Smooth muscle cell (in vitro differentiated cells): ENCODE results near the gene IPPK. TPM values are rescaled to one million over a fixed set of nuclear protein-coding genes. Genes with fewer than 3 reads are reported as not detected.

ENCODE experiments used
- DNase-seq: peaks from one replicate; lab custom pipeline; 2025; ENCODE audit not compliant: unreplicated experiment; lab: John Stamatoyannopoulos, UW
- H2AFZ ChIP-seq: fragments of 200-600 bp; sonication (generic); 2 replicates; pipeline ENCODE4 v1.6.0; 2016; ENCODE audit warnings: antibody characterized with exemption, low read depth, mild to moderate bottlenecking
- H3F3A ChIP-seq: fragments of 200-600 bp; sonication (generic); 2 replicates; pipeline ENCODE4 v1.6.0; 2017; ENCODE audit warnings: antibody characterized with exemption, low read depth
- H3K27ac ChIP-seq: fragments of 200-600 bp; sonication (generic); 2 replicates; pipeline ENCODE4 v1.5.1; 2016; ENCODE audit warnings: low read depth, mild to moderate bottlenecking
- H3K27me3 ChIP-seq: fragments of 200-600 bp; sonication (generic); 2 replicates; pipeline ENCODE4 v1.6.1; 2016; ENCODE audit warnings: low read depth, mild to moderate bottlenecking
- H3K36me3 ChIP-seq: fragments of 200-600 bp; sonication (generic); 2 replicates; pipeline ENCODE4 v1.5.1; 2016; ENCODE audit warnings: low read depth
- H3K4me1 ChIP-seq: fragments of 200-600 bp; sonication (generic); 2 replicates; pipeline ENCODE4 v1.5.1; 2016; ENCODE audit warnings: low read depth
- H3K4me2 ChIP-seq: fragments of 200-600 bp; sonication (generic); 2 replicates; pipeline ENCODE4 v1.6.0; 2016; ENCODE audit warnings: mild to moderate bottlenecking
- H3K4me3 ChIP-seq: fragments of 200-600 bp; sonication (generic); 2 replicates; pipeline ENCODE4 v1.5.1; 2016; ENCODE audit warnings: mild to moderate bottlenecking
- H3K79me2 ChIP-seq: fragments of 200-600 bp; sonication (generic); 2 replicates; pipeline ENCODE4 v1.6.0; 2016; ENCODE audit warnings: low read depth, mild to moderate bottlenecking
- H3K9ac ChIP-seq: fragments of 200-600 bp; sonication (generic); 2 replicates; pipeline ENCODE4 v1.6.0; 2016; ENCODE audit warnings: low read depth
- H3K9me3 ChIP-seq: fragments of 200-600 bp; sonication (generic); replicated peaks from 2 replicates; pipeline ENCODE4 v1.5.1; 2016; ENCODE audit warnings: low read depth
- H4K20me1 ChIP-seq: fragments of 200-600 bp; sonication (generic); 2 replicates; pipeline ENCODE4 v1.6.0; 2016; ENCODE audit warnings: low read depth
- WGBS: methylation state at CpG from one replicate; pipeline ENCODE4 v1.1.7; 2016; ENCODE audit warnings: low lambda C conversion rate; 5-methylcytosine and 5-hydroxymethylcytosine counted together
- polyA plus RNA-seq: library from polyadenylated mRNA; unstranded; fragments of >200 nt; fragmentation: Nextera tagmentation; extraction: Ambion mirVana; gene quantifications from 2 replicates; pipeline ENCODE4 v1.2.1, GENCODE V29; 2016
- total RNA-seq: library from RNA; depleted of rRNA; stranded (reverse); fragments of >200 nt; gene quantifications from 2 replicates; pipeline ENCODE4 v1.2.3, GENCODE V29; 2014
- TF ChIP-seq, protein P1 (sequence below): fragments of 200-600 bp; sonication (generic); IDR thresholded peaks from 2 replicates; pipeline ENCODE4 v1.5.1; 2017; ENCODE audit warnings: borderline replicate concordance, mild to moderate bottlenecking, antibody characterized with exemption; ENCODE audit not compliant: insufficient read depth, poor library complexity, severe bottlenecking

Gene IPPK
- total and polyA plus RNA-seq, 2 experiments from 2014 or later = 9.4 to 22.1 TPM

DNA sequence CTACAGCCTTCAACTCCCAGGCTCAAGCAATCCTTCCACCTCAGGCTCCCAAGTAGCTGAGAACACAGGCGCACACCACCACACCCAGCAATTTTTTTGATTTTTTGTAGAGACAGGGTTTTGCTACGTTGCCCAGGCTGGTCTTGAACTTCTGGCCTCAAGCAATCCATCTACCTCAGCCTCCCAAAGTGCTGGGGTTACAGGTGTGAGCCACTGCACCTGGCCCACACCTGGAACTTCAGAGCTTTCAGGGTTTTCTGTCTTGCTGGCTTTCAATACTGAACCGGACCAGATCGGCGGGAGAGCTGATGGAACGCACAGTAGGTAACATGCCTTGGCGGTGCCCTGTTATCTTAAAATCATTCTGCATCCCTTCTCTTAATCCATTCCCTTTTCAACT lies 30.8 kb downstream of the IPPK start:
- Histone ChIP-seq H3K9ac (no peak overlapping the region), H3K79me2 (peaks cover 8% of the 10 kb centered on the region), H3F3A (no peaks in the 10 kb centered on the region), H3K27ac (no peak overlapping the region), H3K4me3 (no peak overlapping the region), H3K4me2 (no peak overlapping the region), H2AFZ (no peak overlapping the region), H3K4me1 (no peaks in the 10 kb centered on the region), H3K36me3 (peaks cover 8% of the 10 kb centered on the region), H3K9me3 (no peaks in the 10 kb centered on the region), H4K20me1 (no peaks in the 10 kb centered on the region), H3K27me3 (no peaks in the 10 kb centered on the region)
- DNase-seq = no peak
- 97% methylated on average over 7 of the region's 7 CpGs for WGBS
- TF ChIP-seq, protein P1, sequence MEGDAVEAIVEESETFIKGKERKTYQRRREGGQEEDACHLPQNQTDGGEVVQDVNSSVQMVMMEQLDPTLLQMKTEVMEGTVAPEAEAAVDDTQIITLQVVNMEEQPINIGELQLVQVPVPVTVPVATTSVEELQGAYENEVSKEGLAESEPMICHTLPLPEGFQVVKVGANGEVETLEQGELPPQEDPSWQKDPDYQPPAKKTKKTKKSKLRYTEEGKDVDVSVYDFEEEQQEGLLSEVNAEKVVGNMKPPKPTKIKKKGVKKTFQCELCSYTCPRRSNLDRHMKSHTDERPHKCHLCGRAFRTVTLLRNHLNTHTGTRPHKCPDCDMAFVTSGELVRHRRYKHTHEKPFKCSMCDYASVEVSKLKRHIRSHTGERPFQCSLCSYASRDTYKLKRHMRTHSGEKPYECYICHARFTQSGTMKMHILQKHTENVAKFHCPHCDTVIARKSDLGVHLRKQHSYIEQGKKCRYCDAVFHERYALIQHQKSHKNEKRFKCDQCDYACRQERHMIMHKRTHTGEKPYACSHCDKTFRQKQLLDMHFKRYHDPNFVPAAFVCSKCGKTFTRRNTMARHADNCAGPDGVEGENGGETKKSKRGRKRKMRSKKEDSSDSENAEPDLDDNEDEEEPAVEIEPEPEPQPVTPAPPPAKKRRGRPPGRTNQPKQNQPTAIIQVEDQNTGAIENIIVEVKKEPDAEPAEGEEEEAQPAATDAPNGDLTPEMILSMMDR = no peak

DNA sequence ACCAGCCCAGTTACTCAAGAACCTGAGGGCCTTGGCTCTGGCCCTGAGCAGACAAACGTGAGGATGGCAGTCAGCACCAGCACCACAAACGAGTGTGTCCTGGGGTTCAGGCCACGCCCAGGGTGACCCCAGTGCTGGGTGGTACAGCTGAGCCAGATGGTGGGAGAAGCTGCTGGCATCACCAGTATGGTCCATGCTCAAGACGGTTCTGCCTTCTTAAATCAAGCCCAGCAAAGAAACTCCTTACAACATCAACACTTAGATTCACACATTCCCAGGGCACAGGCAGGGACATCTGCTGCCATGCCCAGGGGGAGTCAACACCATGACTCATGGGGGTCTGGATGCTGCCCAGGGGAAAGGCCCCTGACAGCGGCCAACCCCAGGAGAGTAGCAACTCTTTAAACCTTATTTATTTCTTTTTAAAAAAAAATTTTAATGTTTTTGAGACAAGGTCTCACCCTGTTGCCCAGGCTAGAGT lies 31.3 kb downstream of the IPPK start:
- peaks cover 3% of the 10 kb centered on the region for H3K79me2 ChIP-seq
- no peak overlapping the region for H3K4me3 ChIP-seq
- H3K36me3 ChIP-seq = peaks cover 6% of the 10 kb centered on the region
- H3K27me3 ChIP-seq = no peaks in the 10 kb centered on the region
- no peak overlapping the region for H3K27ac ChIP-seq
- H2AFZ ChIP-seq = no peak overlapping the region
- no peak for DNase-seq
- TF ChIP-seq, protein P1 = no peak
- H4K20me1 ChIP-seq = no peaks in the 10 kb centered on the region
- H3K4me2 ChIP-seq = no peak overlapping the region
- no peaks in the 10 kb centered on the region for H3F3A ChIP-seq
- no peaks in the 10 kb centered on the region for H3K9me3 ChIP-seq
- no peaks in the 10 kb centered on the region for H3K4me1 ChIP-seq
- WGBS = 89% methylated on average over 5 of the region's 5 CpGs
- H3K9ac ChIP-seq = no peak overlapping the region

DNA sequence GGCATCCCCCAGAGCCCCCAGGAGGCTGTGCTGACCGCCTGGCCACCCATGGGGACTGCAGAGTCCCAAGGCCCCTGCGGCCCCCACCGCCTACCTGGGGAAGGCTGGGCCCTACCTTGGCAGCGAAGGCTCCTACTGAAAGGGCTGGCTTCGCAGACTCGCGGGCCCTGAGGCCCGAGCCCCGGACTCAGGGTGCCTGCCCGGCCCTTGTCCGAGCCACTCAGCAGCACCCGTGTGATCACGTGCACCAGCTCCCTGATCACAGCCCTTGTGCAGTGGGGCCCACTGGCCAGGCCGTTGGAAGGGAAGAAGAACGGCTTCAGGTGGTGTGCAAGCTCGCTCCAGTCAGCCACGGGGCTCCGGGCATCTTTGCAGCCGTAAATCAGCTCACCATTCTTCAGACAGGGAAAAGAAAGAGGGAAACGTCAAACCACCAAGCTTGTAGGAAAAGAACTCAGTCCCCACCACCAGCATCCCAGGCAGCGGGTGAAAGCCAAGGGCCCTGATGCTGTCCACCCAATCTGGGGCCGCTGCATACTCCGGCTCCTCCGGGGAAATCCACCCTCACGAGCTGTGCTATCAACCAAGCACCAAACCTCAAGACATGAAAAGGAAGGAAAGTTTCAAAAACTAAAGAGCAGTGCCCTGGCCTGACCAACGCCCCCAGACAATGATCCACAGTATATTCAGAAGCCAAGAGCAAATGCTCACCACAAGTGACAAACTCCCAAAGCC lies 31.9 kb downstream of the IPPK start:
- WGBS = 96% methylated on average over 19 of the region's 26 CpGs
- no peaks in the 10 kb centered on the region for H3F3A ChIP-seq
- H4K20me1 ChIP-seq = no peaks in the 10 kb centered on the region
- DNase-seq = no peak
- no peak overlapping the region for H3K9ac ChIP-seq
- H3K4me3 ChIP-seq = no peak overlapping the region
- H3K4me1 ChIP-seq = no peaks in the 10 kb centered on the region
- H3K9me3 ChIP-seq = no peaks in the 10 kb centered on the region
- H3K27ac ChIP-seq = no peak overlapping the region
- H3K36me3 ChIP-seq = peaks cover 3% of the 10 kb centered on the region
- H3K79me2 ChIP-seq = no peaks in the 10 kb centered on the region
- H3K4me2 ChIP-seq = no peak overlapping the region
- H2AFZ ChIP-seq = no peak overlapping the region
- no peaks in the 10 kb centered on the region for H3K27me3 ChIP-seq
- TF ChIP-seq, protein P1 = no peak

DNA sequence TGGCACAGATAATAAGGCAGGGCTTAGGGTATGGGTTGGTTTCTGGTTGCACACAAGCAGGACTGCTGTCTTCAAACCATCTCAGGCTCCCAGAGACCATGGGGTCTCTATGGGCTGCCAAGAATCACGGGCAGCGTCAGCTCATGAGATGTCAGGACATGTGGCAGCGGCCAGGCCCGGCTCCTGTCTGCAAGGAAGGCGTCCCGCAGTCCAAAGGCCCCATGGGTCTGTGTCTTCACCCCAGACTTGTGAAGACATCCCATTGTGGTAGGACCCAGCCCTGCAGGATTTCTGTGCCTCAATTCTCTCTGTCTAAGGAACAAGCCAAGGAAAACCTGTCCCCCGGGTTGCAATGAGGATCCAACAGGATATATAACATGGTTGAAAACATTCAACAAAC lies 32.6 kb downstream of the IPPK start:
- H3K4me3 ChIP-seq = no peak overlapping the region
- no peaks in the 10 kb centered on the region for H3K4me1 ChIP-seq
- no peak overlapping the region for H3K4me2 ChIP-seq
- H2AFZ ChIP-seq = no peak overlapping the region
- H3K9ac ChIP-seq = no peak overlapping the region
- 97% methylated on average over 7 of the region's 7 CpGs for WGBS
- no peak for DNase-seq
- H3K27ac ChIP-seq = no peak overlapping the region
- H3K79me2 ChIP-seq = no peaks in the 10 kb centered on the region
- TF ChIP-seq, protein P1 = no peak
- no peaks in the 10 kb centered on the region for H4K20me1 ChIP-seq
- no peaks in the 10 kb centered on the region for H3F3A ChIP-seq
- H3K9me3 ChIP-seq = no peaks in the 10 kb centered on the region
- H3K36me3 ChIP-seq = peaks cover 3% of the 10 kb centered on the region
- no peaks in the 10 kb centered on the region for H3K27me3 ChIP-seq
